ENCODE results near the gene LRRC70. TPM values are rescaled to one million over a fixed set of nuclear protein-coding genes. Genes with fewer than 3 reads are reported as not detected.

LRRC70 gene
- total RNA-seq, 6 donors from 2014 or later: 0.89 to 4.8 (median 3.5) TPM

DNA sequence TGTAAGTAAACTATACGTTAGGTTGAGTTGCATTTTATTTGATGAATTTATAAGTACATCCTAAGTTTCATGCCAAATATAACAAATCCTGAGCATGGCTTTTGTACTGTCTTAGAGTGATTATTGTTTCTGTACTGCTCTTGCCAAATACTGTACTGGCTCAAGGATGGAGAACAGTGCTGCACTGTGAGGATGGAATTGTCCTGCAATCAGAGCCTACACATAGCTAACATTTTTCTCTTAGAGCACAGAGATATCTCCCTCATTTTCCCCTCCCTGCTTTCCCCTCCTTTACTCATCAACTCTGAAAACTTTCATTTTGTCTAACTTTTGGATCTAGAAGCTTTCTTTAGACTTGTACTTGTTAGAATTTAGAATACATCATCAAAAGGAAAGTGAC lies 28.3 kb downstream of the LRRC70 start:
- 71 to 96% methylated on average over 1 of the region's 1 CpG for WGBS, 2 donors
- H3K9me3 ChIP-seq: no peaks in the 10 kb centered on the region
- no peak for DNase-seq

DNA sequence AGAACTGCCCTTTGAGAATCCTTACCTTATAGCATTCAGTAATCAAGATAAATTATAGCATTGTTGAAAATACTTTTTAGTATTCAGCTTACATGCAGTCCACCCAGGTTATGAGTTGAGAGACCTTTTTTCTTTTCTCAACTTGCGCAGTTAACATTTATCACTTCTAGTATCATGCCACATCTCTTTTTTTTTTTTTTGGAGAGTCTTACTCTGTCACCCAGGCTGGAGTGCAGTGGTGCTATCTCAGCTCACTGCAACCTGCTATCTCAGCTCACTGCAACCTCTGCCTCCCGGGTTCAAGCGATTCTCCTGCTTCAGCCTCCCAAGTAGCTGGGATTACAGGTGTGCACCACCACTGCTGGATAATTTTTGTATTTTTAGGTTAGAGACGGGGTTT lies 29.0 kb downstream of the LRRC70 start:
- ATAC-seq (ENCODE audit: low FRiP score in 2 of 2): no peak
- Histone ChIP-seq H3K27me3 (no peaks in the 10 kb centered on the region), H3K4me1 (no peaks in the 10 kb centered on the region), H3K4me3 (no peak overlapping the region), H3K9me3 (no peaks in the 10 kb centered on the region), H3K27ac (no peak overlapping the region), H3K36me3 (peaks cover 0 to 4% (median 0%) of the 10 kb centered on the region in 4 donors)
- WGBS, 2 donors: 96% methylated on average over 4 of the region's 4 CpGs
- TF ChIP-seq POLR2A (IDR thresholded peaks at IDR 0.05) (no peak), POLR2AphosphoS5 (IDR thresholded peaks at IDR 0.05) (no peak), EP300 (IDR thresholded peaks at IDR 0.05) (no peak)
- TF ChIP-seq, protein P1, sequence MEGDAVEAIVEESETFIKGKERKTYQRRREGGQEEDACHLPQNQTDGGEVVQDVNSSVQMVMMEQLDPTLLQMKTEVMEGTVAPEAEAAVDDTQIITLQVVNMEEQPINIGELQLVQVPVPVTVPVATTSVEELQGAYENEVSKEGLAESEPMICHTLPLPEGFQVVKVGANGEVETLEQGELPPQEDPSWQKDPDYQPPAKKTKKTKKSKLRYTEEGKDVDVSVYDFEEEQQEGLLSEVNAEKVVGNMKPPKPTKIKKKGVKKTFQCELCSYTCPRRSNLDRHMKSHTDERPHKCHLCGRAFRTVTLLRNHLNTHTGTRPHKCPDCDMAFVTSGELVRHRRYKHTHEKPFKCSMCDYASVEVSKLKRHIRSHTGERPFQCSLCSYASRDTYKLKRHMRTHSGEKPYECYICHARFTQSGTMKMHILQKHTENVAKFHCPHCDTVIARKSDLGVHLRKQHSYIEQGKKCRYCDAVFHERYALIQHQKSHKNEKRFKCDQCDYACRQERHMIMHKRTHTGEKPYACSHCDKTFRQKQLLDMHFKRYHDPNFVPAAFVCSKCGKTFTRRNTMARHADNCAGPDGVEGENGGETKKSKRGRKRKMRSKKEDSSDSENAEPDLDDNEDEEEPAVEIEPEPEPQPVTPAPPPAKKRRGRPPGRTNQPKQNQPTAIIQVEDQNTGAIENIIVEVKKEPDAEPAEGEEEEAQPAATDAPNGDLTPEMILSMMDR (IDR thresholded peaks at IDR 0.05): no peak
- DNase-seq: no peak

More for the DNA sequence above, 28.3 kb downstream of the LRRC70 start:
- ATAC-seq (ENCODE audit: low FRiP score in 2 of 2): no peak
- H3K27me3 ChIP-seq: no peaks in the 10 kb centered on the region
- H3K27ac ChIP-seq: no peak overlapping the region
- H3K36me3 ChIP-seq: peaks cover 0 to 4% (median 0%) of the 10 kb centered on the region in 4 donors
- H3K4me1 ChIP-seq: no peaks in the 10 kb centered on the region
- TF ChIP-seq POLR2A (IDR thresholded peaks at IDR 0.05) (no peak), EP300 (IDR thresholded peaks at IDR 0.05) (no peak), POLR2AphosphoS5 (IDR thresholded peaks at IDR 0.05) (no peak)
- TF ChIP-seq, protein P1 (IDR thresholded peaks at IDR 0.05): no peak
- no peak overlapping the region for H3K4me3 ChIP-seq

DNA sequence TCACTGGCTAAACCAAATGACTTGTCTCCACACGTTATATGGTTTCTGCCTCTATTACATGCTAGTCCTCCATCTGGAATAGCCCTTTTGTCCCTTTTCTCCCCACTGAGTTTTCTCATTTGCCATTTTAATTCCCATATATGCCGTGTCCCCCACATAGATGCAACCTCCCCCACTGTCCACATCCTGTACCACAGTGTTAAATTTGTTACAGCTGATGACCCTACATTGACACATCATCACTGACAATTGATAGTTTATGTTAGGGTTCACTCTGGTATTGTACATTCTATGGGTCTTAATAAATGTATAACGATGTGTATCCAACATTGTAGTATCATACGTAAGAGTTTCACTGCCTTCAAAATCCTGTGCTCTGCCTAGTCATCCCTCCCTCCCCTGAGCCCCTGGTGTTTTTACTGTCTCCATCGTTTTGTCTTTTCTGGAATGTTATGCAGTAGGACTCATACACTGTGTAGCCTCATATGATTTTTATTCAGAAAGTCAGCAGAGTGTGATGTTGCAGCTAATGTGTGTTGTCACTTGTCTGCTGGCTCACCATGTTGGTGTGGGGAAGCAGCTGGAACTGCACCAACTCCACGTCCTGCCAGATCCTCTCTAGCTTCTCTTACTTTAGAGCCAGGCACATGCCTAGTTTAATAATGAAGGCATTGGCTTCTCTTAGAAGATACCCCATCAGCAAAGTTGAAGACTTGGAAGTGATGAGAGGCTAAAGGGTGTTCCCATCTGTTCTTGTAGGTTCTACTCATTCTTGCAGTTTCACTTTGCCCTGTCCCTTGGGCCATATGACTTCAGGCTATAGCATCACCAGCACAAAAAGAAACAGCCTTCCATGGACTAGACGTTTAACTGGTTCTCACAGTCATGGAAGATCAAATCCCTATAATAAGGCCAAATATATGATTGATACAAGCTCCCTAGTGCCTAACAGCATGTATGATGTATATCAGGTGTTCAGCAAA lies 30.2 kb downstream of the LRRC70 start:
- no peak for ATAC-seq (ENCODE audit: low FRiP score in 2 of 2)
- TF ChIP-seq POLR2A (IDR thresholded peaks at IDR 0.05): no peak
- TF ChIP-seq EP300 (IDR thresholded peaks at IDR 0.05): no peak
- no peak for TF ChIP-seq POLR2AphosphoS5 (IDR thresholded peaks at IDR 0.05)
- TF ChIP-seq, protein P1 (IDR thresholded peaks at IDR 0.05): no peak
- Histone ChIP-seq H3K9me3 (no peaks in the 10 kb centered on the region), H3K4me1 (no peaks in the 10 kb centered on the region), H3K4me3 (no peak overlapping the region), H3K36me3 (peaks cover 0 to 4% (median 0%) of the 10 kb centered on the region in 4 donors), H3K27me3 (no peaks in the 10 kb centered on the region), H3K27ac (no peak overlapping the region)
- 93 to 97% methylated on average over 7 of the region's 7 CpGs for WGBS, 2 donors
- no peak for DNase-seq

DNA sequence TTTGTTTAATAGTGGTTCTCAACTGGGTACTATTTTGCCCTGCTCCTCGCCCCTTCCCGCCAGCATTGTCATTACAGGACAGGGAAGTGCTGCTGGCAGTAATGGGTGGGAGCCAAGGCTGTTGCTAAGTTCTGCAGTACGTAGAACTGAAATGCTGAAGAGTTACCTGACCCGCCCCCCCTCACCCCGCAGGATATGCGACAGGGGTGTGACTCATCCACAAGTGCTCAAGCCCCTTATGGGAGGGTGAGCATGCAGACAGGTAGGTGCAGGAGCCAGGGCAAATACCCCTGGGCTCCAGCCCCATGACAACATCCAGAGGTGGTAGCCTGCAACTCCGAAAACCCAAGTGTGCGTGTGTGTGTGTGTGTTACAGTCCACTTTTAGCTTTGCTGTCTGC lies 35.7 kb downstream of the LRRC70 start:
- Histone ChIP-seq H3K4me3 (no peak overlapping the region), H3K27me3 (no peaks in the 10 kb centered on the region), H3K9me3 (no peaks in the 10 kb centered on the region), H3K27ac (no peak overlapping the region), H3K36me3 (peaks cover 0 to 4% (median 0%) of the 10 kb centered on the region in 4 donors), H3K4me1 (no peaks in the 10 kb centered on the region)
- TF ChIP-seq POLR2AphosphoS5 (IDR thresholded peaks at IDR 0.05) (no peak), POLR2A (IDR thresholded peaks at IDR 0.05) (no peak), EP300 (IDR thresholded peaks at IDR 0.05) (no peak)
- TF ChIP-seq, protein P1 (IDR thresholded peaks at IDR 0.05): no peak
- 91 to 100% methylated on average over 6 to 8 of the region's 8 CpGs for WGBS, 2 donors
- ATAC-seq (ENCODE audit: low FRiP score in 2 of 2) (peak in 1 of 2 donors; percentile 57), DNase-seq (no peak)

All from upper lobe of left lung (tissue), 6 donors.